Stimulated activated CD8-positive, alpha-beta memory T cell treated with anti-CD3 and anti-CD28 coated beads, Interleukin-7, amount 100 ng/mL, for 4 hours (primary cell): Measurements from ENCODE around the gene PHACTR3.

Source experiments
- DNase-seq, 2 donors: peaks; one replicate each; pipeline ENCODE4 v3.0.0-alpha.2; 2020; ENCODE audit warnings: low read depth in 2 of 2

The PHACTR3 gene

GRCh38 chr20:59696476-59696875 is 92.1 kb downstream of the PHACTR3 start:
- no peak for DNase-seq

- no peak for DNase-seq
Measured at GRCh38 chr20:59697068-59697467, 92.7 kb downstream of the PHACTR3 start.

- no peak for DNase-seq
Measured at GRCh38 chr20:59698598-59698997, 94.3 kb downstream of the PHACTR3 start.

DNA sequence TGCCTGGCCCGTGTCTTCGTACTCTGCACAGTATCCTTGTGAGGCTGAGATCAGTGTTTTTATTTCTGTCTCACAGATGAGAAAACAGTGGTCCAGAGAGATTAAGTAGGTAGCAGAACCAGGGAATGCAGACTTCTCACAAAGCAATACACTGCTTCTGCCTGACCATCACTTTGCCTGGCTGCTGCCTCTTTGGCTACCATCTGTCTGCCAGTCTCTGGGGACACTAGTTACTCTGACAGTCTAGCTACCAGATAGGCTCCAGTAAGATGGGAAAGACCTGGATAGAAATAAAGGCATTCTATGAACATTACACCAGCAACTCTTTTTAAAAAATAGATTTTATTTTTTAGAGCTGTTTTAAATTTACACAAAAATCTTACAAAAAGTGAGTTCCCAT is 96.9 kb downstream of the PHACTR3 start:
- DNase-seq = no peak

DNA sequence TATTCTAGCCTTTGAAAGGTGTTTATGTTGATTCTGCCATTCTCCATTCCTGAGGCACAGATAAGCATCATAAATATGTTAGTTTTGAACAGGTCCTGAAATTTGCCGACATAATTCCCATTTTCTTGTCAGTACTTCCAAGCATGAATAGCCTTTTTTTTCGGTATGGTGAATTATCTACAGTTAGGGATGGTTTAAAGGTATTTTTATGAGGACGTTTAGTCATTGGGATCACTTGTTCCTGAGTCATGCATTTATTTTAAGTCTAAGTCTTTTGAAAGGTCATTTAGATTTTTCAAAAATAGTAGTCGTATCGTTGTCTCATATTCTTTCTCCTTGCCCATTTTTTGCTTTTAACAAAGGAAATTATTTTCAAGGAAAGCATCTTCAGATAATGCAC is 98.7 kb downstream of the PHACTR3 start:
- DNase-seq = no peak

DNA sequence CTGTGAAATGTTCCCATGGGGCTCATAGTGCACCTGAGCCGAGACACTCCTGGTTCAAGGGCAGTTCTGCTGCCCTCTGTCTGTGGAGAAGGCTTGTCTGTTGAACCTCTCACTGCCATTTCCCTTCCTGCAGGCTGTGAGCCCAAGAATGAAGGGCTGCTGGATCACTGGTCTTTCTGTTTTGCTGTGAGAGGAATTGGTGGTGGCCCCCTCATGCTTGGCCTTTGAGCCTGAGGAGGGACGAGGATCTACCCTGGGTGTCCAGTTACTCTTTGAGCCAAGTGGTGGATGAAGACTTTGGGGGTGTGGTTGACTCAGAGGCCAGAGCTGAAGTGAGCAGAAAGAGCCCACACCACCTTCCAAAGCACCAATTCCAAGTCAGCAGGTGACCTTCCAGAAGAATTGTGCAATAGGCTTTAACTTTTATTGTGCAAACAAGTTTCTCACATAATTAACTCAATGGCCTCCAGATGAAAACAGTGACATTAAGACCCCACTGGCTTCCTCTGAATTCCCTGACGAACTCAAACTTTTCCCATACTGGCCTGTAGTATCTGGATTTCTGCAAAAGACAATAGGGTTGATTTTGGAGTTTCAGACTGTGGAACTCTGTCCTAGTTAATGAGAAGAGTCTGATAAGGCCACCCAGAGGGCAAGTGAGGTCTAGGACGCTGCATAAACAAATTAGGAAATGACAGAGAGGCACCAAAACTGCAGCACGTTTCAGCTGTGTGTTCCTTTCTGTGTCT is 101.5 kb downstream of the PHACTR3 start:
- no peak for DNase-seq

- no peak for DNase-seq
Measured at GRCh38 chr20:59706400-59706693, 102.0 kb downstream of the PHACTR3 start.

DNA sequence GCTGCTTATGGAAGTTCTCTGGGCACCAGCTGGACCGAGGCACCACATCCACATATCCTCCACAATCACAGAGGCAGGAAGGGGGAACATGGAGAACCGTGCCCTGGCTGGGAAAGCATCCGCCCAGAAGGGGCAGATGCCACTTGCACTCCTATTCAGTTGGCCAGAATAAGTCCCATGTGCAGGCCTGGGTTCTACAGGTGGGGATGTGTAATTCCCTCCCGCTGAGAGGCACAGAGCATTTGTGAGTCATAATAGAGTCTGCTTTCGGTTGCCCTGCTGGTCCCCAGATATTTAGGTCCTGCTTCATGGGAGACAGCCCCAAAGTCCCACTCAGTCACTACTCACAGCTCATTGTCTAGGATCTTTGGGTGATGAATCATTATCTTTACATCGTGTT is 104.0 kb downstream of the PHACTR3 start:
- DNase-seq = no peak

- no peak for DNase-seq
Measured at GRCh38 chr20:59709636-59710035, 105.3 kb downstream of the PHACTR3 start.

DNA sequence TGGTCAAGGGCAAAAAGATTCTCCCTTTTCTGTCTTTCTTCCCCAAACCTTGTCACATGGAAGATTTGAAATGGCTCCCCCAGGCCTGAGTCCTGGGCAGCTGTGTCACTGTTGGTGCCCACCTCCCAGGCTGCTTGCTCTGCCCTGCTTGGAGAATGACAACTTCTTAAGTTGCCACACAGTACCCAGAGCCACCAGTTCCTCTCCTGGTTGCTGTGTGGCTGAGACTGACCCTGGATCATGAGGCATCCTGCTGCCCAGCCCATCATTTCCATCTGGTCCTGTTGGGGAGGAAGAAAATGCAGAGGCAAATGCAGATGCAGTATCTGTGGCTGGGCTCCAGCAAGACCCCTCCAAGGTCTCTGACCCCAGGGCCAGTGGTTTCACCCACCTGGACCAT is 113.7 kb downstream of the PHACTR3 start:
- no peak for DNase-seq

GRCh38 chr20:59718751-59719150 is 114.4 kb downstream of the PHACTR3 start:
- DNase-seq = no peak

GRCh38 chr20:59720013-59720412 is 115.7 kb downstream of the PHACTR3 start:
- no peak for DNase-seq

DNA sequence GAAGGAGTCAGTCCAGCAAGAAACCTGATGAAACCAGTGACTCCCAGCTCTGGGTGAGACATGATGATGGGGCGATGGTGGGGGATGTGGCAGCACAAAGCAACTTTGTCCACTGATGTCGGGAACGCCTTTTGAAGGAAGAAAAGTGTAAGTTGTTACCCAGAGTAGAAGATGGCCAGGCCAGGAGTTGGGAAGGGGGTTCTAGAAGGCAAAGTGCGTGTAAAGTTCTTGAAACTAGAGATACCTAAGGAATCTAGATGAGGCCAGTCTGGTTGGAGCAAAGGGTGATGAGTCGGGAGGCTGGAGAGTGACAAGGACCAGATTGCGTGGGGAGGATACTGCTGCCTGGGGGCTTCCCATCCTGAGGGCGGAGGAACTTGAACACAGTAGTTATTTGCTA is 117.0 kb downstream of the PHACTR3 start:
- DNase-seq = no peak

DNA sequence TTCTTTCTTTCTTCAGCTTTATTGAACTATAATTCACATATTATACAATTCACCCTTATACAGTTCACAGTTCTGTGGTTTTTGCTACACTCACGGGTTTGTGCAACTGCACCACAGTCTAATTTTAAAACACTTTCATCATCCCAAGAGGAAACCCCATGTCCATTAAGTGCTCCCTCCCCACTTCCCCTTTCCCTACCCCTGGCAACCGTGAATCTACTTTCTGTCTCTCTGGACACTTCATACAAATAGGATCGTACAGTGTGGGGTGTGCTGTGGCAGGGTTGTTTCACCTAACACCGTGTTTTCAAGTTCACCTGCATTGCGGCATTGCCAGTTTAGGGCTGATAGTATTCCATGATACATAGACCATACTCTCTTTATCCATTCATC is 118.8 kb downstream of the PHACTR3 start:
- DNase-seq = no peak

GRCh38 chr20:59723607-59724456 is 119.5 kb downstream of the PHACTR3 start:
- DNase-seq = no peak

DNA sequence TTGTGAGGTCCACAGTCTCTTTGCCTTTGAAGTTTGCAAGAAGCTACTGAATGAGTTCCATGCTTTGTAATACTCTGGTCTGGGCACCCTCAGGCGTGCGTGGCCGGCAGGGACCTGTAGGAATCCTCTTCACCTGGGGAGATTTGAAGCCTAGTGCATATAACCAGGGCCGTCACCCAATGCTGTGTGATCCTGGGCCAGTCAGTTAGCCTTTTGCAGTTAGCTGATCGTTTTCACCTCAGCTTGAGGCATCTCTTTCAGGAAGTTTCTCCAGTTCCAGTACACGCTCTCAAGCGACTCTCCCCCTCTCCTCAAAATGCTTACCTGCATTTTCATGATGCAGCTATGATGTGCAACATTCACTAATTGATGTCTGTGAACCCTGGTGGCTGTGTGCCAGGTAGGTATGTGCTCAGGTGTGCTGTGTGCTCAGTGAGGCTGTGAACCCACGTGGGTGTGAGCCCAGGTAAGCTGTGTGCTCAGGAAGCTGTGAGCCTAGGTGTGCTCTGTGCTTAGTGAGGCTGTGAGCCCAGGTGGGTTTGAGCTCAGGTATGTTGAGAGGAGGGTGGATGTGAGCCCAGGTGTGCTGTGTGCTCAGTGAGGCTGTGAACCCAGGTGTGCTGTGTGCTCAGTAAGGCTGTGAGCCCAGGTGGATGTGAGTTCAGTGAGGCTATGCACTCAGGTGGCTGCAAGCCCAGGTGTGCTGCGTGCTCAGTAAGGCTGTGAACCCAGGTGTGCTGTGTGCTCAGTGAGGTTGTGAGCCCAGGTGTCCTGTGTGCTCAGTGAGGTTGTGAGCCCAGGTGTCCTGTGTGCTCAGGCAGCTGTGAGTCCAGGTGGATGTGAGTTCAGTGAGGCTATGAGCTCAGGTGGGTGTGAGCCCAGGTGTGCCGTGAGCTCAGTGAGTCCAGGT is 120.4 kb downstream of the PHACTR3 start:
- DNase-seq = no peak

- no peak for DNase-seq
Measured at GRCh38 chr20:59725476-59726280, 121.3 kb downstream of the PHACTR3 start.

DNA sequence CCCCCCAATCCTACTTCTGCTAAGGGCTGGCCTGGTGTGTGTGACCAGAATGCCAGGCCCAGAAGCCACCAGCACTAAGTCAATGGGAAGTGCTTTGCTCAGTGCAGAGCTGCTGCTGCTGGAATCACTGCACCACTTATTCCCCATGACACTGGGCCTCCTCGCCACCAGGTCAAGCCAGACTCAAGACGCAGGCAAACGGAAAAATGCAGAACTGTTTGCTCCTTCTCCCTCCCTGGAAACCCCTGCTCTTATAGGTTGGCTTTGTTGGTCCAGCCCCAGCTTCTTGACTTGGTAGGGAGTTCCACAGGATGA is 121.9 kb downstream of the PHACTR3 start:
- DNase-seq = no peak

DNA sequence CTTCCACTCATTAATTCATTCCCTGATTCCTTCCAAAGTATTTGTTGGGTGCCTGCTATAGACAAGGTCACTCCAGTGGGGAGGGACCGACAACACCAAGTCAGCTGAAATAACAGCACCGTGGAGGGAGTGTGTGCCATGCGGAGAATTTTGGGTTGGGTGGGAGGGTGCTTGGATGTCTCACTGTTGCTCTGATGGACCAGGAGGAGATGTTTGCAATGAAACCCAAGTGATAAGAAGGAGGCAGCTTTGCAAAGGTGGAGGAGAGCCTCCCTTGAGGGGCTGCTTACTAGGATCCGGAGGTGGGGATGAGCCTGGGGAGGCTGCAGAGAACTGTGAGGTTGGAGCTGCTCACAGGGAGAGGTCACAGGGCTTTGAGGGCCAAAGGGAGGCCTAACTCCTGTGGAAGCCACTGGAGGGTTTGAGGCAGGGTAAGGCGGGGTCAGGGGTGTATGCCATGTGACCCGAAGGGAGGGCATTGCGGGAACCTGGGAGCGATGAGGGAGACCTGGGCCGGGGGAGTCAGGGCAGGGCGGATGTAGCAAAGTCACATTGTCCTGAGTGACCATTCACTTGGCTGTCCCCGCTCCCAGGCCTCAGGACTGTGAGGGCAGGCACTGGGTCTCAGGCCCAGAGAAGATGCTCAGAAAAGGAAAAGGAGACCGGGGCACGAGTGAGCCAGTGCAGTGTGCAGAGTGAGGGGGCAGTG is 124.5 kb downstream of the PHACTR3 start:
- no peak for DNase-seq

- no peak for DNase-seq
Measured at GRCh38 chr20:59729506-59729905, 125.2 kb downstream of the PHACTR3 start.

- DNase-seq = no peak
Measured at GRCh38 chr20:59730722-59731121, 126.4 kb downstream of the PHACTR3 start.
